Upper lobe of right lung (tissue), 1 donor: Measurements from ENCODE around the gene PRUNE2. TPM values are rescaled to one million over a fixed set of nuclear protein-coding genes. Genes with fewer than 3 reads are reported as not detected.

Experiments
- ATAC-seq: fragments of 200-7000 bp; cut with Tn5 transposase; one replicate; pipeline ENCODE4 v1.9.1; 2020; ENCODE audit warnings: mild to moderate bottlenecking, moderate library complexity
- DNase-seq: peaks from one replicate; pipeline ENCODE4 v3.0.0-alpha.2; 2020
- H3K27ac ChIP-seq: fragments of 200-600 bp; one replicate; pipeline ENCODE4 v1.8.0; 2022
- H3K27me3 ChIP-seq: fragments of 200-600 bp; one replicate; pipeline ENCODE4 v1.8.0; 2022; ENCODE audit warnings: mild to moderate bottlenecking
- H3K36me3 ChIP-seq: fragments of 200-600 bp; one replicate; pipeline ENCODE4 v1.8.0; 2022
- H3K4me1 ChIP-seq: fragments of 200-600 bp; one replicate; pipeline ENCODE4 v1.8.0; 2022
- H3K4me3 ChIP-seq: fragments of 200-600 bp; one replicate; pipeline ENCODE4 v1.8.0; 2022; ENCODE audit warnings: mild to moderate bottlenecking
- H3K9me3 ChIP-seq: fragments of 200-600 bp; one replicate; pipeline ENCODE4 v1.8.0; 2022
- intact Hi-C: fragments of 100-400 bp; cut with DNase I; formaldehyde crosslinking; loops from one replicate; pipeline ENCODE4 v1.11.0; 2022
- total RNA-seq: library from RNA; stranded (reverse); fragmentation: NEBNext Ultra II Directional; extraction: Animal tissue kit (Norgen Biotek cat#: 25700); gene quantifications from one replicate; pipeline ENCODE4 v1.2.1, GENCODE V29; 2021
- TF ChIP-seq, protein P1 (sequence below): fragments of 200-600 bp; IDR thresholded peaks from one replicate; pipeline ENCODE4 v1.8.0; 2022; ENCODE audit warnings: antibody characterized with exemption
- donor health status: DM: no; HTN: yes; CAD: no; lungs with severe emphysema.

The PRUNE2 gene
- total RNA-seq, 1 donor from 2014 or later: 7.4 TPM

GRCh38 chr9:76576344-76576743 is 329.6 kb downstream of the PRUNE2 start:
- no peaks in the 10 kb centered on the region for H3K9me3 ChIP-seq
- H3K27me3 ChIP-seq: no peaks in the 10 kb centered on the region
- no peaks in the 10 kb centered on the region for H3K36me3 ChIP-seq
- no peak overlapping the region for H3K4me3 ChIP-seq
- DNase-seq (no peak), ATAC-seq (peak; percentile 85)
- intact Hi-C loops: no loop called here
- H3K4me1 ChIP-seq: no peaks in the 10 kb centered on the region
- TF ChIP-seq, protein P1, sequence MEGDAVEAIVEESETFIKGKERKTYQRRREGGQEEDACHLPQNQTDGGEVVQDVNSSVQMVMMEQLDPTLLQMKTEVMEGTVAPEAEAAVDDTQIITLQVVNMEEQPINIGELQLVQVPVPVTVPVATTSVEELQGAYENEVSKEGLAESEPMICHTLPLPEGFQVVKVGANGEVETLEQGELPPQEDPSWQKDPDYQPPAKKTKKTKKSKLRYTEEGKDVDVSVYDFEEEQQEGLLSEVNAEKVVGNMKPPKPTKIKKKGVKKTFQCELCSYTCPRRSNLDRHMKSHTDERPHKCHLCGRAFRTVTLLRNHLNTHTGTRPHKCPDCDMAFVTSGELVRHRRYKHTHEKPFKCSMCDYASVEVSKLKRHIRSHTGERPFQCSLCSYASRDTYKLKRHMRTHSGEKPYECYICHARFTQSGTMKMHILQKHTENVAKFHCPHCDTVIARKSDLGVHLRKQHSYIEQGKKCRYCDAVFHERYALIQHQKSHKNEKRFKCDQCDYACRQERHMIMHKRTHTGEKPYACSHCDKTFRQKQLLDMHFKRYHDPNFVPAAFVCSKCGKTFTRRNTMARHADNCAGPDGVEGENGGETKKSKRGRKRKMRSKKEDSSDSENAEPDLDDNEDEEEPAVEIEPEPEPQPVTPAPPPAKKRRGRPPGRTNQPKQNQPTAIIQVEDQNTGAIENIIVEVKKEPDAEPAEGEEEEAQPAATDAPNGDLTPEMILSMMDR: no peak
- H3K27ac ChIP-seq: no peak overlapping the region

DNA sequence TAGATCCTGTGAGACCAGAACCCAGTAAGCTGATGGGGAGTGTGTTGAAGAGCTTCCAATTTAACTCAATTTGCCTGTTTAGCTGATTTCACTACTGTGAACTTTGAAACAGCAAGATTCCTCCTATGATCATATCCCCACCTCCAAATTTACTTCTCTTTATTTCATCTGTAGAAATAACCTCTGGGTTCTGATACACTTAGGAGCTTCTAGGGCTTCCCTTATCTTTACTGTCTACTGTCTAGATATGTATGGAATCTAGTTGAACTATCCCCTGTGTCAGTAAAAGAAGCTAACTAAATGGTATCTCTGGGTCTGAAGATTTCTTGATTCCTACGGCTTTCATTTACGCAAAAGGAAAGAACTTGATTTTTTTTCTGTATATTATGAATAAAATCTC is 330.2 kb downstream of the PRUNE2 start:
- Histone ChIP-seq H3K4me3 (no peak overlapping the region), H3K4me1 (no peaks in the 10 kb centered on the region), H3K9me3 (no peaks in the 10 kb centered on the region), H3K27ac (no peak overlapping the region), H3K27me3 (no peaks in the 10 kb centered on the region), H3K36me3 (no peaks in the 10 kb centered on the region)
- DNase-seq (no peak), ATAC-seq (no peak)
- TF ChIP-seq, protein P1: no peak
- intact Hi-C loops: no loop called here

DNA sequence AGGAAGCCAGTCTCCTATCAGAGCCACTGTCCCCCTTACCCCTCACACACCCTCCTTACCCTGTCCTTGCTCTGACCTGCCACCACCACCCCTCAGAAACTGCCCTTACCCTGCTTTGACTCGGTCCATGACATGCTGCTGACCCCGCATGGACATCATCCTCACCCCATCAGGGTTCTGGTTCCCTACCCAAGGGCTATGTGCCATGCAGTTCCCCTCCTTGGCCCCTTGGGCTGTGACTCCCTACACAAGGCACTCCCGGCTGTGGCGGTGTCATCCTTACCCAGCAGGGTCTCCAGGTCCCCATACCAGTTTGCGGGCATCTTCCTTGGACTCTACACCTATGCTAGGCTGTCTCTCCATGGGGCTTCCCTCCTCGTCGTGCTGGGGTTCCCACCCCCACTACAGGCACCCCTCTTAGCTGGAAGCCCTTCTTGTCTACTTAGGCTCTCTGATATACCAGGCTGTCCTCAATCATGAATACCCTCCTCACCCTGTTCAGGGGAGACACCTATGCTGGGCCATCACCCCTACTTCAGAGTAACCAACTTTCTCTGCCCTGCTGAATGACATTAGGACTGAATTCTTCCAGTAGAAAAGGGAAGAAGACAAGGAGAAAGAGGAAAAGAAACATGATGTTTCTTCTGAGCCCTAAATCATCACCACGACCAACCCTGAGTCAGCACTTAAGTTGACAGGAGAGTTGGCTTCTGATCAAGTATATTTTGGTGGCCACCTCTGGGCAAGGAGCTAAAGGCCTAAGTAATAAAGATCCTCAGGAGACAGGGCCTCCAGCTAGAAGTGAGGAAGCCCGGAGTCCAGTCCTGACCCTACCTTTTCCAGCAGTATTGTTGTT is 331.8 kb downstream of the PRUNE2 start:
- peak; percentile 18 for ATAC-seq
- H3K27ac ChIP-seq: no peak overlapping the region
- intact Hi-C loops: no loop called here

DNA sequence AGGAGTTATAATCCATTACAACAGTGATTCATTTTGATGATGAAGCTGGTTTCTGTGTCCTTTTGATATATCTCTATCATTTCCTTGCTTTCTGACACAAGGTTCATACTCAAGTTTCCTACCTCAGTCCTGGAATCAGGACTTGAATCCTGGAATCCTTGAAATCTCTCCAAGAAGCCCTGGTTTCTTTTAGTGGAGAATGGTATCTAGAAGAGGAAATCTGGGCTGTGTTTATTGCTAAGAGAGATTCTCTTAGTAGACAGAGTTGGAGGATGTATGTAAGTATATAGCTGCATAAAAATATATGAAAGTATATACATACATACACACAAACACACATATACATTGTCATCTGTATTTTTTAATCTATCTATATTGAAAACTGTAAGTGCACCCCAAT is 332.5 kb downstream of the PRUNE2 start:
- no peaks in the 10 kb centered on the region for H3K4me1 ChIP-seq
- intact Hi-C loops: no loop called here
- no peak for DNase-seq
- no peak overlapping the region for H3K4me3 ChIP-seq
- H3K36me3 ChIP-seq: no peaks in the 10 kb centered on the region
- TF ChIP-seq, protein P1: no peak
- no peaks in the 10 kb centered on the region for H3K27me3 ChIP-seq
- no peaks in the 10 kb centered on the region for H3K9me3 ChIP-seq
- no peak overlapping the region for H3K27ac ChIP-seq
- no peak for ATAC-seq

More for the DNA sequence above, 331.8 kb downstream of the PRUNE2 start:
- H3K4me1 ChIP-seq: no peaks in the 10 kb centered on the region
- no peak overlapping the region for H3K4me3 ChIP-seq
- no peak for DNase-seq
- no peaks in the 10 kb centered on the region for H3K36me3 ChIP-seq
- TF ChIP-seq, protein P1: no peak
- no peaks in the 10 kb centered on the region for H3K27me3 ChIP-seq
- H3K9me3 ChIP-seq: no peaks in the 10 kb centered on the region

GRCh38 chr9:76572151-76572550 is 333.8 kb downstream of the PRUNE2 start:
- Histone ChIP-seq H3K27ac (no peak overlapping the region), H3K36me3 (no peaks in the 10 kb centered on the region), H3K9me3 (no peaks in the 10 kb centered on the region), H3K27me3 (no peaks in the 10 kb centered on the region), H3K4me1 (no peaks in the 10 kb centered on the region), H3K4me3 (peak overlapping the region; percentile 50)
- no peak for ATAC-seq
- TF ChIP-seq, protein P1: no peak
- DNase-seq: no peak
- intact Hi-C loops: no loop called here
